ENCODE results near the gene GCGR. TPM values are rescaled to one million over a fixed set of nuclear protein-coding genes. Genes with fewer than 3 reads are reported as not detected.

GCGR gene
- total and polyA plus RNA-seq, 2 of the 13 experiments (the other 11 are each of a cell fraction or from before 2014, with no cell fraction given) = 0.04 to 0.13 TPM

GRCh38 chr17:81833160-81833920 lies 29.4 kb downstream of the GCGR start, which contains the start of gene MCRIP1 (continued):
- peak; percentile 78 for TF ChIP-seq SKIL (CRISPR knock-in tag; IDR thresholded peaks at IDR 0.05; ENCODE audit: borderline replicate concordance)
- peak; percentile 71; the same call in 1 of the 2 replicates for TF ChIP-seq ZNF431 (CRISPR knock-in tag; IDR thresholded peaks at IDR 0.05; ENCODE audit: borderline replicate concordance, low read depth)
- peak; percentile 51 for TF ChIP-seq MLX (CRISPR knock-in tag; IDR thresholded peaks at IDR 0.05)
- TF ChIP-seq, protein P1, sequence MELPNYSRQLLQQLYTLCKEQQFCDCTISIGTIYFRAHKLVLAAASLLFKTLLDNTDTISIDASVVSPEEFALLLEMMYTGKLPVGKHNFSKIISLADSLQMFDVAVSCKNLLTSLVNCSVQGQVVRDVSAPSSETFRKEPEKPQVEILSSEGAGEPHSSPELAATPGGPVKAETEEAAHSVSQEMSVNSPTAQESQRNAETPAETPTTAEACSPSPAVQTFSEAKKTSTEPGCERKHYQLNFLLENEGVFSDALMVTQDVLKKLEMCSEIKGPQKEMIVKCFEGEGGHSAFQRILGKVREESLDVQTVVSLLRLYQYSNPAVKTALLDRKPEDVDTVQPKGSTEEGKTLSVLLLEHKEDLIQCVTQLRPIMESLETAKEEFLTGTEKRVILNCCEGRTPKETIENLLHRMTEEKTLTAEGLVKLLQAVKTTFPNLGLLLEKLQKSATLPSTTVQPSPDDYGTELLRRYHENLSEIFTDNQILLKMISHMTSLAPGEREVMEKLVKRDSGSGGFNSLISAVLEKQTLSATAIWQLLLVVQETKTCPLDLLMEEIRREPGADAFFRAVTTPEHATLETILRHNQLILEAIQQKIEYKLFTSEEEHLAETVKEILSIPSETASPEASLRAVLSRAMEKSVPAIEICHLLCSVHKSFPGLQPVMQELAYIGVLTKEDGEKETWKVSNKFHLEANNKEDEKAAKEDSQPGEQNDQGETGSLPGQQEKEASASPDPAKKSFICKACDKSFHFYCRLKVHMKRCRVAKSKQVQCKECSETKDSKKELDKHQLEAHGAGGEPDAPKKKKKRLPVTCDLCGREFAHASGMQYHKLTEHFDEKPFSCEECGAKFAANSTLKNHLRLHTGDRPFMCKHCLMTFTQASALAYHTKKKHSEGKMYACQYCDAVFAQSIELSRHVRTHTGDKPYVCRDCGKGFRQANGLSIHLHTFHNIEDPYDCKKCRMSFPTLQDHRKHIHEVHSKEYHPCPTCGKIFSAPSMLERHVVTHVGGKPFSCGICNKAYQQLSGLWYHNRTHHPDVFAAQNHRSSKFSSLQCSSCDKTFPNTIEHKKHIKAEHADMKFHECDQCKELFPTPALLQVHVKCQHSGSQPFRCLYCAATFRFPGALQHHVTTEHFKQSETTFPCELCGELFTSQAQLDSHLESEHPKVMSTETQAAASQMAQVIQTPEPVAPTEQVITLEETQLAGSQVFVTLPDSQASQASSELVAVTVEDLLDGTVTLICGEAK (IDR thresholded peaks at IDR 0.05) = no peak
- TF ChIP-seq, protein P1 (CRISPR knock-in tag; IDR thresholded peaks at IDR 0.05) = peak; percentile 89
- peak; percentile 56 for TF ChIP-seq YEATS2 (CRISPR knock-in tag; IDR thresholded peaks at IDR 0.05; ENCODE audit: borderline replicate concordance)
- no peak for TF ChIP-seq ZNF660 (CRISPR knock-in tag; IDR thresholded peaks at IDR 0.05; ENCODE audit: borderline replicate concordance, low read depth)
- TF ChIP-seq FOSL1 (CRISPR knock-in tag; IDR thresholded peaks at IDR 0.05; ENCODE audit: borderline replicate concordance) = 0 out of 2 replicates have a peak, but pooled peaks have one; percentile 26
- TF ChIP-seq, protein P2, sequence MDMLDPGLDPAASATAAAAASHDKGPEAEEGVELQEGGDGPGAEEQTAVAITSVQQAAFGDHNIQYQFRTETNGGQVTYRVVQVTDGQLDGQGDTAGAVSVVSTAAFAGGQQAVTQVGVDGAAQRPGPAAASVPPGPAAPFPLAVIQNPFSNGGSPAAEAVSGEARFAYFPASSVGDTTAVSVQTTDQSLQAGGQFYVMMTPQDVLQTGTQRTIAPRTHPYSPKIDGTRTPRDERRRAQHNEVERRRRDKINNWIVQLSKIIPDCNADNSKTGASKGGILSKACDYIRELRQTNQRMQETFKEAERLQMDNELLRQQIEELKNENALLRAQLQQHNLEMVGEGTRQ (IDR thresholded peaks at IDR 0.05; ENCODE audit: low read depth, low read length) = peak; percentile 89
- TF ChIP-seq, protein P2 (CRISPR knock-in tag; IDR thresholded peaks at IDR 0.05; ENCODE audit: borderline replicate concordance) = peak; percentile 69
- TF ChIP-seq DR1 (CRISPR knock-in tag; IDR thresholded peaks at IDR 0.05) = peak; percentile 34; the same call in 1 of the 2 replicates
- no peak for TF ChIP-seq NONO (IDR thresholded peaks at IDR 0.05)
- TF ChIP-seq NONO (CRISPR knock-in tag; conservative IDR thresholded peaks at IDR 0.05) = peak; percentile 85
- TF ChIP-seq ZBTB1 (CRISPR knock-in tag; IDR thresholded peaks at IDR 0.05; ENCODE audit: borderline replicate concordance) = no peak
- peak; percentile 77; the same call in 1 of the 2 replicates for TF ChIP-seq GTF3A (CRISPR knock-in tag; conservative IDR thresholded peaks at IDR 0.05)

Measured in HepG2 (cell line).